Erythroblast (primary cell): ENCODE data around the gene PRMT3.

Experiments
- GATA1 ChIP-seq: IDR thresholded peaks from 2 replicates; pipeline ENCODE4 v1.6.1; 2011; ENCODE audit warnings: low read depth, mild to moderate bottlenecking, control low read depth, low read length, moderate library complexity
- POLR2A ChIP-seq: IDR thresholded peaks from 2 replicates; pipeline ENCODE4 v1.6.1; 2011; ENCODE audit warnings: mild to moderate bottlenecking, low read length

DNA sequence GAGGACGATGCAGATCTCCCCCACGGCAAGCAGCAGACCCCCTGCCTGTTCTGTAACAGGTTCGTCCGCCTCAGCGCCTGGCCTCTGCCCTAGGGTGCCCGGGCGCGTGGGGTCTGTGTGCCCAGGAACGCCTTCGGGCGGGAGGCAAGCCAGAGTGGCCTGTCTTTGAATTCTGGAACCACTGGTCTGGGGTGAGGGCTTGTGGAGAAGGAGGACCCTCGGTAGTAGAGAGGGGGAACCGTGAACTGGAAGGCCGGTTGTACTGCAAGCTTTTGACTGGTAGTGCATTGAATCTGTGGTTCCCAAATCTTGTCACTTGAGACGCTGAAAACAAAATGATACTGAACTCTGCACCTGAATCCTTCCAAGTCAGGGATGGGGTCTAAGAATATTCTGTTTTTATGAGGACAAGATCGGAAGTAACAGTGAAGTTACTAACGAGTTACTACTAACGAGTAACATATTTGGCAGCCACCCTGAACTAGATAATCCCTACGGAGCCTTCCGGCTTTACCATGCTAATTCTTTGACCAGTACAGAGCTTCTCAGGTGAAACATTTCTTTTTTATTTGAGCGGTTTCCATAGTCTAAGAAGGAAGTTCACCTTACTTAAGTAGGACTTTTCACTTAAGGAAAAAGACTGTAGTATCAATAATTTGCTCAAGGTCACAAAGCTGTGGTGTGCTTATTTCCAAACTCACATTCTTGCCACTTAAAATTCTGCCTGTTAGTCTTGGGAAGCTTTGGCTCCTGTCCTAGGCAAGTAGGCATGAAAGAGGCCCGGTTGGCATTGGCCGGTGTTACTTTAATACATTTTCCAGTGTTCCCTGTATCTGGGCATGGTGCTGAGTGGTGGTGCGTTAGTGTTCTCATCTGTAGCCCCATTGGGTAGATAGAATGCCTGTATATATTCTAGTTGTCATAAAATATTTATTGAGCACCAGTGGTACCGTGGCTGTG, 860 bp downstream of the PRMT3 start:
- no peak for TF ChIP-seq POLR2A
- TF ChIP-seq GATA1: no peak
